Measurements from ENCODE around the gene MGLL.
A peak's percentile ranks its signal among the peaks of the same experiment; 100 is the strongest.

The MGLL gene

DNA sequence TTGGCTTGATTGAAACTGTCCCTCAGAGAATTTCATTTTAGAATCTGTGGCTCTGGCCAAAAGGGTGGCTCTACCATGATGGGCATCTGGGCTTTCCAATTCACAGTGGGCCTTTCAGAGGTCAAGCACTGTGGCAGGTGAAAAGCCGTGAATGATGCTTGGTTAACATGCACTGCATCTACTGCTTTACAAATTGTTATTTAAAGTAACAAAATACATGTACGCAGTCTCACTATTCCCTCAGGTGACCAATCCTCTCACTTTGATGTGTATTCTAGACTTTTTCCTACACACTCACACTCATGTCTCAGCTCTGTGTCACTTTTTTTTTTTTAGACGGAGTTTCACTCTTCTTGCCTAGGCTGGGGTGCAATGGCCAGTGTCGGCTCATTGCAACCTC, 70.5 kb downstream of the MGLL start:
- no peak for DNase-seq

DNA sequence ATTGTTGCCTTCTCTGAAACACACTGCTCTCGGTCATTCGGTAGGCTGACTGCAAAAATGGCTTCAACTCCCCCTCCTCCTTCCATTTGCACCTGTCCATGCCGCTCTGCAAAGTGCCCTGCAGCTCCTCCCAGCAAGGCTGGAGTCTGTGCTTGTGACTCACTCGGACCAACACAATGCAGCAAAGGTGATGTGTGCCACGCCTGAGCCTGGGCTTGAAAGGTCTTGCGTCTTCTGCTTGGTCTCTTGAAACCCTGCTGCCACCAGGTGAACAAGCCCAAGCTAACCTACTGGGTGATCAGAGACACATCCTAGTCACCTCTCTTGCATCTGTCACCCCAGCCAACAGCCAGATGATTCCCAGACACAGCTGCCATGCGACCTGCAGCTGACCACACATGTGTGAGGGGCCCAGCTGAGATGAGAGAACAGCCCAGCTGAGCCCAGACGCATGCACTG, 71.1 kb downstream of the MGLL start:
- DNase-seq = no peak

DNA sequence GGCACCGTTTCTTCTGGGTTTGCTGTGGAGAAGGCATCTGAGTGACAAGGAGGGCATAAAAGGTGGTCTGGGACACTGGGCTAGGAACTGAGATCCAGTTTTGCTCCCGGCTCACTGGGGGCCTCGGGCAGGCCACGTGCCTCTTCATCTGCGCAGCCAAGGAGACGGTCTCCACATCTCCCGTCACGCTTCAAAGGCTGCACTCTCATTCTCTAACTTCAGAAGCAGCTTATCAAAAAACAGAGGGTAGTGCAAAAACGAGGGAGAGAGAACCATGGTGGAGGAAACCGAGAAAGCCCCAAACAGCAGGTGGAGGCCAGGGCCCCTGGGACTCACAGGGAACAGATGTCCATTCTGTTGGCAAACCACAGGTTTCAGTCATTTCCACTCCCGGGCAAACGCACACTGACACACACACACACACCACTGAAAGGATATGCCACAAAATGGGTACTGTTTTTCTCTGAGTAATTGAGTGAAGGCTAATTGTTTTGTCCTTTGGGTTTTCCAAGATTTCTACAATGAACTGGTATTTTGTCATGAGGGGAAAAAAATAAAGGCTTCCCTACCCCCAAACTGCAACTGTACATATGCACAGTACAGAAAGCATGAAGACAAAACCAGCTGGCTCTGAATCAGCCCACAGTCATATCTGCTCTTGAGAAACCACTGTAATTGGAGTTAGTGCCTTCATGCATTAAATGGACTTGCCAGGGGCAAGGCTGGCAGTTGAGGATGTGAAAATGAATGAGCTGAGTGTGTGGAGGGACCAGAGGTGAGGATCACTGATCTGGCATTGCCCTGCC, 71.9 kb downstream of the MGLL start:
- DNase-seq = peak; percentile 85

DNA sequence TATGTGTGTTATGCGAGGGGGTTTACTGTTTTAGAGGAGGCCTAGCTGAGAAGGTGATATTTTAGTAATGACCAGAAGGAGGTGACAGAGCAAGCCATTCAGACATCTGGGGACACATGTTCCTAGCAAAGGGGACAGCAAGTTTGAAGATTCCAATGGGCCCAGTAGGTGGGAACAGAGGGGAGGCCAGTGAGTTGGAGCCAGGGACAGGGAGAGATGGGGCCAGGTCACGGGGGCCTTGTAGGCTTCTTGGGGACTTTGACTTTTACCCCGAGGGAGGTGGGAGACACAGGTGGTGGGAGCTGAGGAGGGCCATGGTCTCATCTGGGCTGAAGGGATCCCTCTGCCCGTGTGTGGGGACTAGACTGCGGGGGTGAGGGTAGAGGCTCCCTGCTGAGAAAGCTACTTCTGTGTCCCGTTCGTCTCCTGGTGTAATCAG, 72.5 kb downstream of the MGLL start:
- DNase-seq = no peak

DNA sequence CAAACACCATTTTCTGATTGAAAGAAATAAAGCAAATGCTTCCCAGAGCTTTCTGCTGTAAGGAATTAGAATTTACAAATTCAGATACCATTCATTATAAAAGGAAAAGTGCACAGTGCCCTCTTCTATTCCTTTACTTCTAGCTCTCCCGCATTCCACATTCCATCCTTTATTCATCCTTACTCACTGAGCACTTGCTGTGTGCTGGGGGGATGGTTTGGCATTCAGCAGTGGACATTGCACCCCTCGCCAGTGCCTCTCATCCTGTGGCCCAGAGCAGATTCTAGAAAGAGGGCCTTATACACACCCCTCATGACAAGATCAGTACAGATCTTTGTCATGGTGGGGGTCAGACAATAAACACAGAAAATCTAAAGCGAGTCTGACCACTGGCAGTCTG, 73.0 kb downstream of the MGLL start:
- DNase-seq = no peak

DNA sequence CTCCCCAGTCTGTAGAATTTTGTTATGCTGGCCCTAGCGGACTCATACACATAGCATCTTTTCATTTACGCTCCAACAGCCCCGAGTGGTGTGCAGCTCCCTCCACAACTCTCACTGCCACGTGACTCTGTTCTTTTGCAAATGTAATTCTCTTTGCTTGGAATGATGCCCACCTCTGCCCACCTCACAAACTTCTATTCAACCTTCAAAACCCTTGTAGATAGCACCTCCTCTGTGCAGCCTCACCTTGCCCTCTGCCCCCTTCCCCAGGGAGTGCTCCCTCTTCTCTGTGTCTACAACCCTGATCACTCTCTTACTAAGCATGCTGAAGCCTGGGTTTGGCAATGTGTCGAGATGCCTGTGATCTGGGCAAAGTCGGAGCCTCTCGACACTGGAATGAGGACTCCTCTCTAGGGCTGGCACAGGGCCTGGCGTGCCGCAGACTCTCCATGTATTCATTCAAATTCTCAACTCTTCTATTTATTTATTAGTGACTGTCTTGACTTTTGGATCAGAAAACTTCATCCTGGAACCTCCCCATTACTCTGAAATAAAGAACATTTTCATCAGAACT, 73.5 kb downstream of the MGLL start:
- peak; percentile 79 for DNase-seq

DNA sequence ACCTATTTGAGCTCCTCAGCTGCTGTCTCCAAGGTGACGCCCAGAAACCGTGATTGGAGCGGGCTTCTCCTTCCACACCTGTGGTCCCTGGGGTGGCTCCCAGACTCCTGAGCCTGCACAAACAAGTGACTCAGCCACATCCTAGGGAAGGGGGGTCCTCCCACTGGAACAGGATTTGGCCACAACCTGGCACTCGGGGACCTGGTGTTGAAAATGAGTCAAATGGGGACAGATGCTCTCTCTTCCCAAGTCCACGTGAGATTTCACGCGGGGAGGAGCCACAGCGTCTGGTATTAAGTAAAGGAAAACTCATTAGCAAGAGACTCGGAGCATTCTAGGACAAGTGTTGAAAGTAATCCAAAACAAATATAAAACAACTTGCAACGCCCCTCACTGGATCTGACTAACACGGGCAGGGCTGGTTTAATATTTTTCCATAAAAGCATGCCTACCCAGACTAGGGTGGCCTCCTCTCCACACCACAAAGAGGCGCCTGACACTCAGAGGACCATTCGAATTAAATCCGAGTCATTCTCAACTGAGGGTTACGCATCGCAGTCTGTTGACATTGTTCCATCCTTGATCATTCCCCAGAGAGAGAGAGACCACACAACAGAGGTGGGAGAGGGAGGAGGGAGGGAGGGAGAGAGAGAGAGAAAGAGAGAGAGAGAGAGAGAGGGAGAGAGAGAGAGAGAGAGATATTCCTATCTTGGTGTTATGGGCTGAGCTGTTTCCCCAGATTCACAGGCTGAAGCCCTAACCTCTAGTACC, 74.4 kb downstream of the MGLL start:
- peak; percentile 85 for DNase-seq

DNA sequence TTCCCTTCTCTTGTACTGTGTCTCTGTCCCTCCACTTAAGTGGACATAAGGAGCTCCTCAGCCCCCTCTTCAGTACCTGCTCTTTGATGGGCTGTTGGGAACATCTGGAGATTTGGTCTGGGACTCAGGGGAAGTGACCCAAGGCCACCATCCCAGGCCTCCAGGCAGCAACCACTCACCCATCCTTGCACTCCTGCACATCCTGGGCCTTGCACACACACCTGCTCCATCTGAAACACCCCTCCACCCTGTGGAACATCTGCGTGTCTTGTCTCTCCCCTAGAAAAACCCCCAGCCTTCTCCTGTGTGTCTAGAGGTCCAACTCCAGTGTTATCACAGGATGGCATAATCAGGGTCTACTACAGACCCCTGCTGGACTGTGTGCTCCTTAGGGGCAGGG, 75.2 kb downstream of the MGLL start:
- no peak for DNase-seq

DNA sequence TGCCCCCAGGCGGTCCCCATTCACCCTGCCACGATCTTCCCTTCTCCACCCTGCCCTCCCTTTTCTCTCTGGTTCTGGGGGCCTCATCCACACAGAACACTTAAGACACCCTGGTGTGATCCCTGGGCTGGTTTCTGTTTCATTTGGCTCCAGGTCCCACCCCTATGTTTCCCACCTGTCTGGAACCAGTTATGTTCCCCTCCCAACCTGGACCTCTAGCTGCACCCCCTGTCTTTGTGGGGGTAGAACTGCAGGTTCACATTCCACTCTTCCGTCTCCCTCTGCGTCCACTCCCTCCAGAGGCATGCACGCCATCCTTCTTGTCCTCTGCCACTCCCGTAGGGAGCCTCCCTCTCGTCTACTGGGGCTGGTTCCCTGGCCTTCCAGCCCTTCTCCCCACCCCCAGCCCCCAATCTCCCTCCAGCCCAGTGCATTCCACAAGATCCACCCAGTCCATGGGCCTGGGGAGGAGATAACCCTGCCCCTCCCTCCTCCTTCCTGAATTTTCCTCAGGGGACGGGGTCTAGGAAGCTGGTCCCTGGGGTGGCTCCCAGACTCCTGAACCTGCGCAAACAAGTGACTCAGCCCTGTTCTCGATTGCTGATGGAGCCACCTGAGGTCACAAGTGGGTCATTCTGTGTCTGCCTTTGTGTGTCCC, 75.8 kb downstream of the MGLL start:
- DNase-seq = no peak

DNA sequence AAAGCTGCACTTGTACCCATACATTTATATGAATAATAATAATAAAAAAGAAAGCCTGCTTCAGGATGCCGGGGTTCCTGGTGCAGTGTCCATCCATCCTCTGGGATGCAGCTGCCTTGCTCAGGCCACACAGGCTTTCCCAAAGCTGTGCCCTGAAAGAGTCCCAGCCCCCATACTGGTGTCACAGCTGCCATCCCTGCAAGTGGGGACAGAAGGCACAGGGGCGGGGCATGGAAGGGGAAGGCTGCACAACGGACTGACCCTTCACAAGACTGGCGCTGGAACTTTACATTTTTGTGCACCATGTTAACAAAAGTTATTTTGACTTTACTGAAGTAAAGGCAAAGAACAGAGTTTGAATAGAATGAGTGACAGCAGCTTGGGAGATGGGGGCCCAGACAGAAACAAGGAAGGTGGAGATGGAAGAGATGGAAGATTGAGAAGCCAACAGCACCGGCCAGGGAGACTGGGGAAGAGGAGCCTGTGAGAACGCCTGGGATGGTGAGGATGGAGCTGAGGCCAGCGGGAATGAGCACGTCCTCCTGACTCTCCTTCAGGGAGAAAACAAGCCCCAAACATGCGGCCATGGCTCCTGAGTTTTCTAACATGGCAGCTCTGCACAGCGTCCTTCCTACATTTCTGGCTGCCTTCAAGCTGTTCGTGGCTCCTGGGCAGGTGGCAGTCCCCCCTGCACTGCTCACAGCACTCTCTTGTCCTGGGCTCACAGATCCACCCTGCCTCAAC, 76.5 kb downstream of the MGLL start:
- DNase-seq = no peak

DNA sequence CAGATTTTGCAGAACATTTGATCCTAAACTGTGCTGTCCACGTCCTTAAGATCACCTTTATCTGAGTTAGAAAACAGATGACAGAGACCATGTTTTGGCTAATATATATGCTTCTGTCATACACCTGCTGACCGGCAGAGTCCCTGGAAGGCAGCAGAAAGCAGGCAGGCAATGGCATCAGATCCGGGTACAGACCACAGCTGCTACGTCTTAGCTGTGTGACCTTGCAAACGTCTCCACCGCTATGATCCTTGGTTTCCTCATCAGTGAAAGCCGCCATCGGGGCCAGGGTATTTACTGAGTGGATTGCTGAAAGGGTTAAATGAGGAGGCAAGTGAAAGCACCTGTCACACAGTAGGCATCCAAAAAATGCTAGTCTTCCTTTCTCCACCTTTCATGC, 77.4 kb downstream of the MGLL start:
- DNase-seq = no peak

DNA sequence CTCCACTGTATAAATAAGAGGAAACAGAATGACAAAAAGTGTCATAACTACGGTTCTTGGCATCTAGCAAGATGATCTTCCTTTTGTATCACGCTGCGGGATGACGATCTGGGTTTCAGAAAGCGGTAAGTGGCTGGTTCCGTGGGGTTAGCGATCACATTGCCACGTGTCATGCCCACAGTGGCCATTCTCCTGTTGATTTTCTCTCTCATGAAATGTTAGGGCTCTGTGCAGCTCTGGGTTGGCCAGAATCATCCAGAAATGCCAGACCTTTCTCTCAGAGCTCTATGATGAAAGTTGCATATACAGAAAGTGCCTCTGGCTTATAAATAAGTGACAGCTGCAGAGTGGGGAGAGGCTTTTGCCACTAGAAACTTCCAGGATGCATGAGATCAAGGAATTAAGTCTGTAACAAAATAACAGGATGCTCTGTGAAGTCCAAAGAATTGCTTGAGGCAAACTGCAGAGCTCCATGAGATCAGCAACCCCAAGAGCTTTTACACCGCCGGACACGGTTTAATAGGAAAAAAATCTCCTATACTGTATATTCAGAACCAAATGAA, 78.0 kb downstream of the MGLL start:
- DNase-seq = peak; percentile 49

DNA sequence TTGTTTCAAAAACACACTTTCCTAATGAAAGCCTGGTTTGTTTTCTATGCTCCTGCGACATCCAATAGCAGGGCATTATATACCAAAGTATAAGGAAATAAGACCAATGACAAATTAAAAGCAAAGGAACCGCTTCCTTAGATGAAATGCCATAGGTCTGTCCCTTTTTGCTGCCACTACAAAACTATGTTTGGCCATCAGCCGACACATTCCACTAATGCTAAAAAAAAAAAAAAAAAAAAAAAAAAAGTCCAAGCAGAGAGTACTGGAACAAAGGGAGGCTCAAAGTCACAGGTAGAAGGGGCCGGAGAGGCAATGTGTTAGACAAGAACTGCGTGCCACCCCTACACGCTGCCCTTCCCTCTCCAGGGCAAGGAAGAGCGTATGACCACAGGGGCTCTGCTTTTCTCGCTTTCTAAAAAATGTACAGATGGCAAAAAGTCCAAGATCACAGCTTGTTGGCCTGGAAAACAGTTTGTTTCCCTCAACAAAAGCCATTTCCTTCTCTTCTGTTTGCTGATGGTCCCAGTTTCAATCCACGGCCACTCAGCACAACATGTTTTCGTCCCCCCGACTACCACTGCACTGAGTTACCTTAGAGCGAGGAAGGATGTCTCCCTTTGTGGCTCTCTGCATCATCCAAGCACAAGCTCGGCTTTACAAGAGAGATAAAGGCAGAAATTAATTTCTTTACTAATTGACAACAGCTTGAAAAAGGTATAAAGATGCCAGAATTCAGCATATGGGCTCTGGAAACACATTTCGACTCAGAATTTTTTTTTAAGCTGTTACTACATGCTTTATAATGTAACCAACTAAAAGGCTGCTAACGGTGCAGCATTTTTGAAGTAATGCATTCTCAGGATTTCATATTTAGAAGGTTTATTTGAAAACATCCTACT, 78.7 kb downstream of the MGLL start:
- peak; percentile 57 for DNase-seq

DNA sequence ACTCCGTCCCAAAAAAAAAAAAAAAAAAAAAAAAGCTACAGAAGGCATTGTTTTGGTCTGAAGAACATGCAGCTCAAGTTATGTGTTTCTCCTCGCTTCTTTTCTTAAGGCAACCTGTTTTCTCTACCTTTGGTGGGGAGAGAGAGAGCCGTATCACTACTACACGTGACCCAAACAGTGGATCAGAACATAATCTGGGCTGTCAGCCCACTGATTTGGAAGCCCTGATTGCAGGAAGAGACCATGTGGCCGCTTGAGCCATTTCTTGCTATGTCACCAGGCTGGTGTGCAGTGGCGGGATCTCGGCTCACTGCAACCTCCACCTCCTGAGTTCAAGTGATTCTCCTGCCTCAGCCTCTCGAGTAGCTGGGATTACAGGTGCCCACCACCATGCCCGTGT, 79.7 kb downstream of the MGLL start:
- no peak for DNase-seq

DNA sequence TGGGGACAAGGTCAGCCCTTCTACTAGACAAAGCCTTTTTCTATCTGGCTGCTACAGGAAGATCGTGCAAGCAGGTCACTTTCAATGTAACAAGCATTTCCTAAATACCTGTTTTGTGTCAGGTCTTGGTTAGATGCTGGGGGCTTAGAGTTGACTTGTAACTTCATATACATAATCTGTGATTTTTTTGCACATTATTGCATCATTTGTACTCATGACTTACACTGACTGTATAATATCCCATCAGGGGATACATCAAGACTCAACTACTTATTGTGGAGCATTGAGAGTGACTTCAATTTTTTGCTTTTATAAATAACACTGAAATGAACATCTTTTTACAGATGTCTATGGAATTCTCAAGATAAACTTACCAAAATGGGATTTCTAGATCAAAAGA, 80.6 kb downstream of the MGLL start:
- no peak for DNase-seq

DNA sequence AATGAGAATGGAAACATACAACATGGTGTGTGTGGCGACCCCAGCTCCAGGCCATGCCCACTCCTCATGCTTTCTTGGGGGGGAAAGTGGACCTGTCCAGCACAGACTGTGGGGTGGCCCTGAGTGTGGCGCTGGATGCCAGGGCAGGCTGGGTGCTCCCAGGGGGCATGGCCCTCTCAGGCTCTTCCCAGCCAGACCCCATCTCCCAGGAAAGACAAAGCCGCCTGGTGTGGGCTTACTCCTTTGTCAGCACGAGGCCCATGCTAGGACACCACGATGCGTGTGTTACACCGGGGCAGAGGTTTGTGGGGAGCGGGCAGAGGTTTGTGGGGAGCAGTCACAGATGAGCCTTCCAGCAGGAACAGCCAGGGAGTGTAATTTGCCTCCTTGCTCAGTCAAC, 81.1 kb downstream of the MGLL start:
- DNase-seq = no peak

DNA sequence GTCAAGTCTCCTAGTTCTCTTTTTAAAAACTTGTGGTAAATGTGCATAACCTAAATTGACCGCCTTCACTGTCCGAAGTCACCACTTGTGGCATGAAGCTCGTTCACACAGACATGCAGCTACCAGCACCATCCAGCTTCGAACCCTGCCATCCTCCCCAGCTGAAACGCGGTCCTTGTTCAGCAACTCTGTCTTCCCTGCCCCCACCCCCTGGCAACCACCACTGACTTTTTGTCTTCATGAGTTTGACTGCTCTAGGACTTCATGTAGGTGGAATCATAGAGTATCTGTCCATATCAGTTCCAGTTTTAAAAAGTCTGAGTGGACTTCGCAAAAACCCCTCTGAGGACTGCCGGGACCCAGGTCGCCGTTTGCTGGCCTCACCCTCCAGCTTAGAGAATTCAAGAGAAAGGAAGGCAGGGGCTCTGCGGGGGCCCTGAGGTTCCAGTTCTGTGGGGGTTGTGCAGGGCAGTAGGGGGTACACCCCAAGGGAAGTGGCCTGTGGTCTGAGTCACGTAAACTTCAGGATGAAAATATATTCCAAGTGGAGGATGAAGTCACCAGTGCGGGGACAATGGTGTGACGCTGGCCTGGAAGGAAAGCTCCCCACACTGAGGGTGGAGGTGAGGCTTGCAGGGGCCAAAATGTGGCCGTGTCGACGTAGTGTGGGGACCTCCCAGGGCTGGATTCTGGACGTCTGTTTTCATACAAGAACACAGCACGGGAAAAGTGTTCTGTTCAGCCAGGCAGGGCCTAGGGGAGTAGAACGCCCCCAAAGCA, 82.0 kb downstream of the MGLL start:
- DNase-seq = no peak

DNA sequence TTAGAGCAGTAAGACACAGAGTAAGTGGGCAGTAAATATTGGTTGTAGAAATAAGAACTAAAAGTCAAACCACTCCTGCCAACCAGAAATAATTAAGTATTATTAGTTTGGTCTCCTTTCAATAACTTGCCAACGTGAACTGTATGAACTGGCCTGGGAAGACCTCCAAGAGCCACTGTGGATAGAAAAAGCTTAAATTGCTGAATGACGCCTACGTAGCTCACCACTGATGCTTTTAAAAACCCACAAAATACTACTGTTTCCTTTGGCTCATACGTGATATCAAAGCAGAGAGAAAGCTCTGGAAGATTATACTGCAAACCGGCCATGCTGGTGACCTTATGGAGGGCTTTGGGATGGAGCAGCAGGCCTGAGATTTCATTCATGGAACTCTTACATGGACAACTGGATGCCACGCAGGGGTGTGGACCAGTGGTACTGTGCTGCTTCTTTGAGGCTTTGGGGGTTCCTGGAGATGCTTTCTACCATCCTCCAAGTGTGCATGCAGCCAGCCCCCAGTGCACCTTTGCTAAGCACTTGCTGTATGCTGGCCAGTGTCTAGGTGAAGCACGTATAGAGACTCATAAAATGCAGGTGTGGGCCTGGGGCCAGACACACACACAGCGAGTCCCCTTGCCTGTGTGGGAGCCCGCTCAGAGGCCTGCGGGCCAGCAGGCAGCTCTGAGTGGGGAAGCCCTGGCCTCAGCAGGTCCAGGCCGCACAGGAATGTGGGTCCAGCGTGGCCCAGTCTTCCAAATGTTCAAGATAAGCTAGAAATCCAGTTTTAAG, 82.8 kb downstream of the MGLL start:
- DNase-seq = no peak

DNA sequence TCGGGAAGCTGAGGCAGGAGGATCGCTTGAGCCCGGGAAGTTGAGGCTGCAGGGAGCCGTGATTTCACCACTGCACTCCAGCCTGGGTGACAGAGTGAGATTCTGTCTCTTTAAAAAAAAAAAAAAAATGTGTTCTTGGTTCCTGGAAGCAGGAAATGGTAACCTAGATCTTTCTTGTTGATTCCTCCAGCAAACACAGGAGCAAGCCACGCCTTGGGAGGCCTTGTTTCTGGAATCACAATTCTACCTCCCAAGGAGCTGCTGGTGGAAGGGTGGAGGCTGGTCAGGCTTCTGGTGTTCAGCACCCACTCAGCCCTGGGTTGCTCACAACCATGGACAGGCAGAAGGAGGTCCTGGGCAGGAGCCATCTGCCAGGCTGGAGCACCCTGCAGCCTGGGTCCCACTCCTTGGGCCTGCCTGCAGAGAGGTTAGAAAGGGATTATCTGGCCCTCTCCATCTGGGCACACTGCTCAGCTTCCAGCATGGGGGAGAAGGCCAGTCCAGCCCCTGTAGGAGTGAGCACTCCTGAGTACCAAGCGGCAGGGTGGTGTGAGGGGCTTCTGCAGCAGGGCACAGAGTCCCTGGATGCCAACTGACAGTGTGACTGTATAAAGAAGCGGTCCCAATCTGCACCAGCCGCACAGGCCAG, 84.0 kb downstream of the MGLL start:
- no peak for DNase-seq
